Nephron (organoid): ENCODE results near the gene RPL18.

Experiments used
- H3K27ac Mint-ChIP-seq, 3 experiments: 2 replicates each; pipeline ENCODE4 v1.8.0; 2020; ENCODE audit warnings: mixed read lengths in 3 of 3, mild to moderate bottlenecking in 2 of 3, moderate library complexity in 1 of 3
- H3K27me3 Mint-ChIP-seq: 2 replicates; pipeline ENCODE4 v1.8.0; 2021; ENCODE audit warnings: low read depth, mild to moderate bottlenecking, moderate library complexity, mixed read lengths
- H3K36me3 Mint-ChIP-seq: 2 replicates; pipeline ENCODE4 v1.8.0; 2020; ENCODE audit warnings: low read depth, mixed read lengths
- H3K4me1 Mint-ChIP-seq: 2 replicates; pipeline ENCODE4 v1.8.0; 2020; ENCODE audit warnings: mixed read lengths
- H3K4me3 Mint-ChIP-seq, 3 experiments: 2 replicates each; pipeline ENCODE4 v1.8.0; 2020; ENCODE audit warnings: mild to moderate bottlenecking in 3 of 3, mixed read lengths in 3 of 3, moderate library complexity in 2 of 3
- H3K9me3 Mint-ChIP-seq: 2 replicates; pipeline ENCODE4 v1.8.0; 2020; ENCODE audit warnings: mixed read lengths
- TF ChIP-seq, protein P1 (sequence below), 3 experiments: fragments of 200-600 bp; sonication (generic); IDR thresholded peaks; one replicate each; pipeline ENCODE4 v1.5.0; 2021; ENCODE audit warnings: antibody characterized with exemption in 3 of 3; ENCODE audit not compliant: unreplicated experiment in 3 of 3

RPL18 gene

GRCh38 chr19:48617146-48617937 lies 1.6 kb downstream of the RPL18 start:
- peaks cover 21% of the 10 kb centered on the region for H3K36me3 Mint-ChIP-seq
- peaks cover 39% of the 10 kb centered on the region for H3K4me1 Mint-ChIP-seq
- peaks cover 3% of the 10 kb centered on the region for H3K27me3 Mint-ChIP-seq
- no peaks in the 10 kb centered on the region for H3K9me3 Mint-ChIP-seq
- TF ChIP-seq, protein P1, sequence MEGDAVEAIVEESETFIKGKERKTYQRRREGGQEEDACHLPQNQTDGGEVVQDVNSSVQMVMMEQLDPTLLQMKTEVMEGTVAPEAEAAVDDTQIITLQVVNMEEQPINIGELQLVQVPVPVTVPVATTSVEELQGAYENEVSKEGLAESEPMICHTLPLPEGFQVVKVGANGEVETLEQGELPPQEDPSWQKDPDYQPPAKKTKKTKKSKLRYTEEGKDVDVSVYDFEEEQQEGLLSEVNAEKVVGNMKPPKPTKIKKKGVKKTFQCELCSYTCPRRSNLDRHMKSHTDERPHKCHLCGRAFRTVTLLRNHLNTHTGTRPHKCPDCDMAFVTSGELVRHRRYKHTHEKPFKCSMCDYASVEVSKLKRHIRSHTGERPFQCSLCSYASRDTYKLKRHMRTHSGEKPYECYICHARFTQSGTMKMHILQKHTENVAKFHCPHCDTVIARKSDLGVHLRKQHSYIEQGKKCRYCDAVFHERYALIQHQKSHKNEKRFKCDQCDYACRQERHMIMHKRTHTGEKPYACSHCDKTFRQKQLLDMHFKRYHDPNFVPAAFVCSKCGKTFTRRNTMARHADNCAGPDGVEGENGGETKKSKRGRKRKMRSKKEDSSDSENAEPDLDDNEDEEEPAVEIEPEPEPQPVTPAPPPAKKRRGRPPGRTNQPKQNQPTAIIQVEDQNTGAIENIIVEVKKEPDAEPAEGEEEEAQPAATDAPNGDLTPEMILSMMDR (IDR thresholded peaks at IDR 0.05; ENCODE audit: unreplicated experiment in 3 of 3): no peak
- H3K27ac Mint-ChIP-seq: peak overlapping the region; percentile 42 to 88 (median 48)
- peak overlapping the region; percentile 97 to 99 (median 99) for H3K4me3 Mint-ChIP-seq

DNA sequence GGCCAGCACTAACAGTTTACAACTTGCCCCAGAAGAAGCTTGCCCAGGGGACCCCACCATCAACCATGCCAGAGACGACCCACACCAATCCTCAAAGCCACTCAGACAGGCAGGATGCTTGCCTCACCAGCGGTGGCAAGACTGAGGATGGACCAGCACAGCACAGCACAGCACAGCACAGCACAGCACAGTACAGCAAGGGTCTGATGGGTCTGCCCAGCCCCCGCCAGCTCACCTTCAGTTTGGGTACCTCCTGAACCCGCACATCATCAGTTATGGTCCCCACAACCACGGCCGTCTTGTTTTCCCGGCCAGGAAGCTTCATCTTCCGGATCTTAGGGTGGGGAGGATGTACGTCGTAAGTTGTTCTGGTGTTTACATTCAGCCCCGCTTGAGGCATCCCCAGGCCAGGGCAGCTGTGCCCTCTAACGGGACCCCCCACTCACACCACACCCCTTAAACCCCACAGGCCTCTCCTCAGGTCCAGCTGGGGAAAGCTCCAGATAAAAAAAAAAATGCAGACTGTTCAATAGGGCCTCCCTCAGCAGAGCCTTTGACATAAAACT lies 2.4 kb downstream of the RPL18 start:
- Mint-ChIP-seq H3K4me3 (peak overlapping the region; percentile 97 to 99 (median 99)), H3K9me3 (no peaks in the 10 kb centered on the region), H3K27ac (peak overlapping the region in 1 of 3 experiments; percentile 42), H3K4me1 (peaks cover 33% of the 10 kb centered on the region), H3K27me3 (peaks cover 3% of the 10 kb centered on the region), H3K36me3 (peaks cover 21% of the 10 kb centered on the region)
- TF ChIP-seq, protein P1 (IDR thresholded peaks at IDR 0.05; ENCODE audit: unreplicated experiment in 3 of 3): no peak

GRCh38 chr19:48616041-48616436 lies 2.9 kb downstream of the RPL18 start:
- Mint-ChIP-seq H3K36me3 (peaks cover 21% of the 10 kb centered on the region), H3K4me1 (peaks cover 30% of the 10 kb centered on the region), H3K27ac (no peak overlapping the region), H3K4me3 (peak overlapping the region; percentile 97 to 99 (median 99)), H3K27me3 (peaks cover 3% of the 10 kb centered on the region), H3K9me3 (no peaks in the 10 kb centered on the region)
- TF ChIP-seq, protein P1 (IDR thresholded peaks at IDR 0.05; ENCODE audit: unreplicated experiment in 3 of 3): no peak

- H3K27ac Mint-ChIP-seq: peak overlapping the region in 1 of 3 experiments; percentile 50
Observed at GRCh38 chr19:48615231-48616040, 3.5 kb downstream of the RPL18 start.

GRCh38 chr19:48614436-48615230 lies 4.3 kb downstream of the RPL18 start, which contains the start of gene FAM83E:
Gene FAM83E, minus strand, starts transcription at chr19:48615076. Its CDS starts 1,704 bp downstream, at chr19:48613372.
- Mint-ChIP-seq H3K4me1 (peaks cover 28% of the 10 kb centered on the region), H3K27me3 (peaks cover 3% of the 10 kb centered on the region), H3K4me3 (peak within 1 kb of the TSS; percentile 53 to 99 (median 59)), H3K36me3 (peaks cover 21% of the 10 kb centered on the region), H3K27ac (peak within 1 kb of the TSS in 2 of 3 experiments; percentile 53 to 61), H3K9me3 (no peaks in the 10 kb centered on the region)
- TF ChIP-seq, protein P1 (IDR thresholded peaks at IDR 0.05; ENCODE audit: unreplicated experiment in 3 of 3): no peak

More at GRCh38 chr19:48615231-48616040, 3.5 kb downstream of the RPL18 start:
- TF ChIP-seq, protein P1 (IDR thresholded peaks at IDR 0.05; ENCODE audit: unreplicated experiment in 3 of 3): no peak
- peaks cover 30% of the 10 kb centered on the region for H3K4me1 Mint-ChIP-seq
- peaks cover 21% of the 10 kb centered on the region for H3K36me3 Mint-ChIP-seq
- peak overlapping the region; percentile 53 to 99 (median 59) for H3K4me3 Mint-ChIP-seq
- no peaks in the 10 kb centered on the region for H3K9me3 Mint-ChIP-seq
- peaks cover 3% of the 10 kb centered on the region for H3K27me3 Mint-ChIP-seq
